Measurements from ENCODE around the gene BCL11B.

DNA sequence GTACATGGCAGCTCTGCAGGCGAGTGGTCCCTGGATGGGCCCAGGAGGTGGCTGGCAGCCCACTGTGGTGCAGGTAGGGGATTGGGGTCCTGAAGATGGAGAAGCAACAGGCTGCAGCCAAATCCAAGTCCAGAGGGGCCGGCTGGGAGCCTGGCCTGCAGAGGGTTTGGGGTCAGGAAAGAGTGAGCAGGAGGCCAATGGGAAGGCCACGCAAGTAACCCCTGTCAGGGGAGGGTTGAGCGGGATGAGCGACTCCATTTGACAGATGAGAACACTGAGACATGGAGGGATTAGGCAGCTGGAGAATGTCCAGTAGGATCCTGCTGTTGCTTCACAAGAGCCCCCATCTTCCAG, 136.0 kb downstream of the BCL11B start:
- TF ChIP-seq GATA3 (IDR thresholded peaks at IDR 0.05; ENCODE audit: low read depth, low read length) (no peak), GATA2 (IDR thresholded peaks at IDR 0.05; ENCODE audit: low read depth, low read length) (no peak)

All from SH-SY5Y (cell line).